HCEC 1CT (cell line): Measurements from ENCODE around the gene LARGE2.

ENCODE experiments used
- DNase-seq: peaks from one replicate; pipeline ENCODE4 v3.0.0-alpha.2; 2017

Gene LARGE2

DNA sequence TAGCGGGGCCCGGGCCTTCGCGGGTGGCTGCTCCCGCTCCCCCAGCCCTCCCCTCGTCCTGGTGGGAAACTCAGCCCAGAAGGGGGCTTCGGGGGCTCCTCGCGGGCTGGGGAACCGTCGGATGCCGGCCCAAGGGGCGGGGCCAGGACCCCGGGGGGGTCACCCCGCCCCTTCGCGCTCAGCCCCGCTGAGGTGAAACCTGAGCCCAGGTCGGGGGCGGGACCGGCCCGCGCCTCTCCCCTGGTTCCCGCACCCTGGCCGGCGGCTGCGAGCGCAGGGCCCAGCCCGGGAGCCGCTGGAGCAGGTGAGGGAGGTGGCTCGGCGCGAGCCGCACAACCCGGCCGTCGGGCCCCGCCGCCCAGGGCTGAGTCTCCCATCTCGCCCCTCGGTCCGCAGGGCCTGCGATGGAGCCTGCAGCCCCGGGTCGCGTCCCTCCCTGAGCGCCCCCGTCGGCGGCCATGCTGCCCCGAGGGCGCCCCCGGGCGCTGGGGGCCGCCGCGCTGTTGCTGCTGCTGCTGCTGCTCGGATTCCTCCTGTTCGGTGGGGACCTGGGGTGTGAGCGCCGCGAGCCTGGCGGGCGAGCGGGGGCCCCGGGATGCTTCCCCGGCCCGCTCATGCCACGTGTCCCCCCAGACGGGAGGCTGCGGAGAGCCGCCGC is at the start of gene LARGE2:
LARGE2 (plus strand) TSS at position 232 of the 658 bp plus-strand sequence; CDS start at position 459, 227 bp downstream.
- DNase-seq = no peak

DNA sequence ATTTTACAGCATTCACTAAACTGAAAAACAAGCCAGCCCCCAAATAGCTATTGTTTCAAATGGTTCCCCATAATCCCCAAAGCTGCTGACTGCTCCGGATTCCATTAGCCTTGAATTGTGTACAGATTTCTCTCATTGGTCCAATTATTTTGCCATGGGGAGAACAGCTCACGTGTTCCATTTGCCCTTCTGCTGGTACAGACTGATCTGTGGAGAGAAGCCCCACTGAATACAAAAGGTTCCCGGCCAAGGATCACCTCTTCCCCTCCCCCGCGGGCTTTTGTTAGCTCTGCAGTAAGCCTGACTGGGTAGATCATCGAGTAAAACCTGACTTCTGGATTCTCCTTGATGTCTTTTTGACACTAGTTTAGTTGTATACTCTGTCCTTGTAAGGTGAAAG is 46.1 kb upstream of the LARGE2 start:
- DNase-seq = no peak

DNA sequence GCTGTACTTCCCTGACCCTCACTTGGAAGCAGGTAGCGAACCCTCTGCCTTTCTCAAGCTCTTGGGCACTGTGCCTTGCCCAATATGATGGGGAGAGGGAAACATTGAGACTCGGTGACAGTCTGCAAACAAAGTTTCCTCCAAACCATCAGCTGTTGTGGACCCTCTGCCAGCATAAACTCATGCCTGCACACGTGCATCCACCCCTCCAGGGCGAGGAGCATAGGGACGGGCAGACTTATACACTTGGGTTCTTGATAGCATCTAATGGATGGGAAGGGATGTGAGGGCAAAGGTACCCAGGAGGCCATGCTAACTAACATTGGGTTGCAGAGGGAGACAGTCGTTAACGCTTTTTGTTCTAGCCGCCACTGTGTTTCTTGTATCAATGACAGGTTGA is 45.2 kb upstream of the LARGE2 start:
- DNase-seq = no peak

DNA sequence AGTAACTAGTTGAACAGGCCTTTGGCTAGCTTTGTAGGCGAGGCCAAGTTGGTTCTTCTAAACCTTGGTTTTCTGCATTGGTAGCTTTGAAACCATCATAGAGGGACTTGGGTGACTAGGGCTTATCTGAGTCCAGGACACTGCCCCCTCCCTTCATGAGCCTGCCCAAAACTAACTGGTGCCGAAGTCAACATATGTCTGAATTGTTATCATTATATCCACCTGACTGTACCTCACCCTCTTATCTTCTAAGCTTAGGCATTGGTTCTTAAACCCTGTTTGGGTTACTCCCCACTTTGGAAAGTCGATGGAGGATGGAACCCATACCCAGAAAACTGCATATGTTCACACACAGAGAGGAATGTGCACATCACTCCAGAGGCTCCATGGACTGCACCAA is 44.6 kb upstream of the LARGE2 start:
- no peak for DNase-seq

DNA sequence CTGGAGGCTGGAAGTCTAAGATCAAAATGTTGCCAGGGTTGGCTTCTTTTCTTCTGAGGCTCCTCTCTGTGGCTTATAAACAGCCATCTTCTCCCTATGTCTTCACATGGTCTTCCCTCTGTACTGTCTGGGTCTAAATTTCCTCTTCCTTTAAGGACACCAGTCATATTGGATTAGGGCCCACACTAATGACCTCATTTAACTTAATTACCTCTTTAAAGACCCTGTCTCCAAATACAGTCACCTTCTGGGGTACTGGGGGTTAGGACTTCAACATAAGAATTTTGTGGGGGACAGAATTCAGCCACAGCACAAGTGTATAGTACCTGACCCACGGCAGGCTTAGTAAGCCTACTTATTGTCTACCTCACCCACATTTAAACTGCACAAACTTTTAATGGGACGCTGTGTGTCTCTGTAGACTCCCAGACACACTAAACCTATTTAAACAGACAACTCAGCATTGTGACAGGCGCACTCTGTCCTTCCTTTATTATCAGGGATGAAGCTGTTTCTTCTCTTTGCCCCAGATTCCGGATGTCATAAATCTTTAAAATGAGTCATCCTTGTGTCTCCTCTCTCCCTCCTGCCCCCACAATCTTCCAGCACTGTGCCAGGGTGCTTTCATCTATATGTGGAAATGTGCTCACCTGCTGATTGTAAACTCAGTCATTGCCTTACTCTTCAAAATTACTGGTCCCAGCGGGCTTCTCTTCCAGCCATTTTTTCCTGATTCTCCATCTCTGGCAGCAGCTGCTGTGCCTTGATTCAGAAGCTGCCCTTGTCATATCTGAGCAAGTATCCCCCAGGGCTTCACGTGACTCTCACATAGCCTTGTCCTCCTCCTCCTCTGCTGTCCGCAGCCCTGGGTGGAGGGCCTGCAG is 42.4 kb upstream of the LARGE2 start:
- DNase-seq = peak; percentile 53

DNA sequence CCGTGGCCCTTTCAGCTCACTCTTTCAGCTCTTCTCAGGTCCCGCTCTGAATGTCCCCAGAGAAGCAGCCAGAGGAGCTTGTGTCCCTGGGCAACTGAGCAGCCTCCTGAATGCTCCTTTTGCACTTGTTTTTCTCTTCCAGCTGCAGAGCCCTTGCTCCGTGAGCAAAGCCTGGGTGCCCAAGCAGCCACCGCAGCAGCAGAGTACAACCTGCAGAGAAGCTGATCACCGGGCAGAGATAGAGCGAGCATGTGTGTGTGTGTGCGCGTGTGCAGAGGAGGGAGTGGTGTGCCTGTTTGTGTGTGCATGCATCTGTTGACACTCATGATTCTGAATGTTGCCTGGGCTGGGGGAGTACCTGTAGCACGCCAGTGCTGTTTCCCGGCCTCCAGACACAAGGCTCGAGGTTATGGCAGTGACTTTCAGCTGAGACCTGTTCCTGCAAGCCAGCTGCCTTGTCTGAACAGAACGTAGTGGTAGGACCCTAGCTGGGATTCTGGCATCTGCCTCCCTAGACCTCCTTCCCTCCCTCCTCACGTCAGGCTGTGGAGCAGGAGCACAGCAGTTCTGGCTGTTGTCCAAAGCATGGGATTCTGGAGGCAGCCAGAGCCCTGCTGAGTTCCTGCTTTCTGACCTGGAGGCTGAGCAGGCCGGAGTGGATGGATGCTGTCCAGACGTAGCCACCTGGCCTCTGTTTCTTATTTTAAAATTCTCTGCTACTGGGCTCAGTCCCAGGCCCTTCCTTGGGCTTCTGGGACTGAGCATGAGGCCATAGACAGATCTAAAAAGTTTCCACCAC is 41.5 kb upstream of the LARGE2 start:
- DNase-seq = no peak

DNA sequence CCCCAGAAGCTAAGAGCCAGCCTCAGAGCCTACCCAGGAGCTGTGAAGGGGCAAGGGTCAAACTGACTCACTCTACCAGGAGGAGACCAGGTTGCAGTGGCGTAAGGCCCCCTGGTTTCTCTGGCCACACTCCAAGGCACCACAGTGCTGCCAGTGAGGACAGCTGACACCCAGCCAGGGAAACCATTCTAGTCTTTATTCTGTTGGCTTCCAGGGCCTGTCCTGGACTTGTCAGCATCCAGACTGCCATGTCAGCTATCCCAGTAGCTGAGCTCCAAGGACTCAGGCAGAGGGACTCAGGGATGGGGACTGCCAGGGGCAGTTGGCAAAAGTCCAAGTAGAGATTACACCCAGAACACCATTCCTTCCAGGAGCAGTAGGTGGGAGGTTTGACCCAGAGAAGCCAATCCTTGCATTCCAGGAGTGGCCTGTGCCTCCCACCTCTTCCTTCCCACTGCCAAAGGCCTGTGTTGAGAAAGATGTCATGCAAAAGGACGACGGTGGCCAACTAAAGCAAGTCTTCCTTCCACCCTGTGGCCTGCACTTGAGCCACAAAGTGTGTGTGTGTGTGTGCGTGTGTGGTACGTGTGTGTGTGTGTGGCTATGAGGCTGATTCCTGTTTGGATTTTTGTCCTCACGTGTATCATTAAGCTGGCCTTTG is 40.6 kb upstream of the LARGE2 start:
- DNase-seq = no peak

DNA sequence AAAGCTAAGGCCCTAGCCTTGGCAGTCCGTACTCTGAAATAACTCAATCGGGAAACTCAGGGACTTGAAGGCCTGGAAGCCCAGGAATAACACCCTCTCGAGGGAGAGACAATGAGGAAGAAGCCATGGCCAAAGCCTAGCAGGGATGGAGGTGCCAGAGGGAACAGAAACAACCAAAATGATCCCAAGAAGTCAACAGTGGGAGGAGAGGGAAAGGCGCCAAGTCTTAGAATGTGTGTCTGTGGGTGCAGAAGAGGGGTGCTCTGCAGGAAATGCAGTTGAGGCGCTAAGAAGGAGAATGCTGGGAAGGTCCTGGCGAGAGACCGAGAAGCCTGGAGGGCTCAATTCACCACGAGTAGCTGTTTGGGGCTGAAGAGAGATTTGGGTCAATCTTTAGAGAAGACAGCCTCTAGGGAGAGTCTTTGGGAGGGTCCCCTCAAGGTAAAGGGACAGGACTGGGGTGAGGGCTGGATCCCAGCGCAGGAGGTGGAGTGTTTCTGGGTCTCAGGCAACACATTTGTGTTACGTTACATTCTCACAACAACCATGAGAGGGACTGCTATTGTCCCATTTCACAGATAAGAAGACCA is 37.8 kb upstream of the LARGE2 start:
- no peak for DNase-seq

DNA sequence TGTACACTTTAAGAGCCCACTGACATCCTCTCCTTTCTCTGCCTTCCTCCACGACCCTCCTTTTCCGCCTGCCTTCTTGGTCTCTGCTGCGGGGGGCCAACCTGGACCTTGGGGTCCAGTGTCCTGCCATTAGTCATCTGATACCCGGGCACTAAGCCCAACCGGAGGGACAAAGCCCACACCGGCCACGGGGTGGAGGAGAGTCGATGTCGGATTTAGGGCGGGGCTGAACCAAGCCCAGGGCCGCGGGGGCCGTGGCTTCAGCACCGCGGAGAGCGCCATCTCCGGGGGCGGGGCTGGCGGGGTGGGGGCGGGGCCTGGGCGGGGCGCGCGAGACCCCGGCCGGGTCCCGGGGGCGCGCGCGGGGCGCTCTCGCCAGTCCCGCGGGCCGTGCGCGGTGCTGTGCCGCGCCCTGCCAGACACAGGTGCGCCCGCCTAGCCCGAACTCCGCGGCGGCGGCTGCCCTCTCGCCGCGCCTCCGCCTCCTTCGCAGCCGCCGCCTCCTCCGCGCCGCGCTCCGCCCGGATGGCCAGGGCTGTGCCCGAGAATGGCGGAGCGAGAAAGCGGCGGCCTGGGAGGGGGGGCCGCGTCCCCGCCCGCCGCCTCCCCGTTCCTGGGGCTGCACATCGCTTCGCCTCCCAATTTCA is 37.1 kb upstream of the LARGE2 start, which contains the start of gene MAPK8IP1:
MAPK8IP1 (plus strand) TSS at position 378 of the 647 bp plus-strand sequence; CDS start at position 548, 170 bp downstream.
- DNase-seq = no peak

DNA sequence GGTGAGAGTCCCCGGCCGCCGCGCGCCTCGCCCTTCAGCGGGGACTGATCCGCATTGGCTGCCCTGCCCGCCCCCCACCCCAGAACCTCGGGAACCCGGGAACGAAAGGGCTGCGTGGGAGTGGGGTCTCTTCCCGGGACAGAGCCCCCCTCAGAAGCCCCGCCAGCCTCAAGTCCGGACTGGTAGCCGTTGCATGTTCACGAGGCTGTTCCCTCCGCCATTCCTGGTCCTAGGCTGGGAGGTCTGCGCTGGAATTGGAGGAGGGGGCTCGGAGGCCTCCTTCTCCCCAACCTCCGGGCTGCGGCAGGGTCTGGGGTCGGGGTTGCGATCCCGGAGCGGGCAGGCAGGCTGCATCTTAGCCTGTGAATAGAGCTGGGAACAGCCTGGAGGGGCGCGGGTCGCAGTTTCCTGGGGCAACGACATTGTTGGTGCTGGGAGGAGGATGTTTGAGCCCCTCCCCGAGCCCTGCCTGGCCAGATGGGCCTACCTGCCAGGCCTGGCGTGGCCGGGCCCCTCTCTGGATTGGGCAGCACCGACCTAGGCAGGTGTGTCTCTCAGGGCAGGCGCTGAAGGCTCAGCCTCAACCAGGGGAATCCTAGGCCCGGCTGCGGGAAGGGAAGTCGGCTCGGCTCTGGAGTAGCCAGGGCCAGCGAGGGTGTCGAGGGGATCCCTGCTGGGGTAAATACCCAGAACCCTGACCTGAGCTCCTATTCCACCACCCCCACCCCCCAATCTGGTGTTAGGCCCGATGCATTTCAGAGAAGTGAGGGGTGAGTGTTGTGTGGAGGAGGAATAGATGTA is 36.3 kb upstream of the LARGE2 start:
- no peak for DNase-seq

DNA sequence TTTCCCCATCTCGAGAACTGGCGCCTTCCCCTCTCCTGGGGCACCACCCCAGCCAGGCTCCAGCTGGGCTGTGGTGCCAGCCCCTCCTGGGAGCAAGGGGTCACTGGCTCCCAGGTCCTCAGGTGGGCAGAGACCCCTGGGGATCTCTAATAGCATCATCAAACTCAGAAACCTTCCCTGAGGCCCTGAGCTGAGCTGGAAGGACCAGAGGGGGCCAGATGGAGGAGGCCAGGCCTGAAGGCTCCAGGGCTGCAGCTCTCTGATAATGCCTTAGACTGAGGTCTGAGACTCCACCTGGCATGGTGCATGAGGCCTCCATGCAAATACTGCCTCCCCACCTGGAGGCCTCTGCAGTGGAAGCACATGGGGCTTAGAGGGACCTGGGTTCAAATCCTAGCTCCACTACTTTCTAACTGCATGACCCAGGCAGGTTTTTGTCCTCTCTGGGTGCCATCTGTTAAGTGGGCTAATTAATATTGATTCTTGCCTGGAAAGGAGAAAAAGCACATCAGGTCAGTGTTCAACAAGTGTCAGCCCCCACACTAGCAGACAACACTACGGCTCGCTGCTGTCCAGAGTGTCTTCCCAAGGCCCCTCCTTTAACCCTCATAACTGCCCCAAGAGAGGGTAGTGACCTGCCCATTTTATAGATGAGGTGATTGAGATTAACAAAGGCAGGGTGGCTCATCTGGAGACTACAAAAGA is 35.5 kb upstream of the LARGE2 start:
- no peak for DNase-seq

DNA sequence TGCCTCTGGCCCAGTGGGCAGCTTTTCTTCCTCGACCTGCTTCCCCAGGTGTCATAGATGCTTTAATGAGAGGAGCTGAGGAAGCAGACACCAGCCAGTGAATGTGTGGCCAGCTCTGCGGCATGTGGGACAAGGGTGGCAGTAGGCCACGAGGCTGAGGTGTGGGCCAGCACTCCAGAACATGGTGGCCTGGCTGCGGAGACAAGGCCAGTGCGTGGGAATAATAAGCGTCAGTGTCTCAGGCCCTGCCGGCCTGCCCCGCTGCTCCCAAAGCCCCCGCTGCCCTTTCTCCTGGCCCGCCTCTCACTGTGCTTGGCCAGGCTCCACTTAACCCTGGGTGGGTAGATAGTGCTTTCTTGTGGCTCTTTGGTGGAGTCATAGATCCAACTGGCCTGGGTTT is 34.9 kb upstream of the LARGE2 start:
- no peak for DNase-seq

DNA sequence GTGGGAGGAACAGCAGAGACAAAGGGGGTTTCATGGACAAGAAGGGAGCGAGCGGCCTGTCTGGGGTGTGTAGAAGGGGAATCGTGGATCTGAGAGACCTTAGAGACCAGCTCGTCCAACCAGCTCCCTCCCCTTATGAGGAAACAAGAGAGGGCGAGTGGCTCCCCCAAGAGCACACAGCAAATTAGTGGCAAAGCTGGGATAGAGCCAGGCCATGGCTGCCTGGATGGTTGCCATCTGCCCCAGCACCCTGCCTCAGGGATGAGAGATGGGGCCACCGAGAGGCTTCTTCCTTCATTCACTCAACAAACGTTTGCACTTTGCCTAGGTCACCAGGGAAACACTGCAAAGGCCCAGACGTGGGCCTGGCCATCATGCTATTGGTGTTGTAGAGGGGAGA is 32.9 kb upstream of the LARGE2 start:
- DNase-seq = no peak

DNA sequence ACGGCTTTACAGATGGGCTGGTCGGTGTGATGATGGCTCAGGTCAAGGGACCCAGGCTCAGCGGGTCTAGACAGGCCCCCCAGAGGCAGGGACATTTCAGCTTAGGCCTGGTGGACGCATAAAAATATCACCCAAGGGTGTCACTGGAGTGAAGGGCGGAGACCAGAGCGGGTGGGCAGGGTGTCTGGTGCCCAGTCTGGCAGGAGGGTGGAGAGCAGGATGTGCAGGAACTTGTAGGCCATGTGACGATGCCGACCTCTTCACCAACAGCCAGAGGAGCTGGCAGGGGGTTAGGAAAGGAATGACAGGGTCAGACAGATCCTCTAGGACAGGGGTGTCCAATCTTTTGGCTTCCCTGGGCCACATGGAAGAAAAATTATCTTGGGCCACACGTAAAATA is 32.5 kb upstream of the LARGE2 start:
- no peak for DNase-seq

DNA sequence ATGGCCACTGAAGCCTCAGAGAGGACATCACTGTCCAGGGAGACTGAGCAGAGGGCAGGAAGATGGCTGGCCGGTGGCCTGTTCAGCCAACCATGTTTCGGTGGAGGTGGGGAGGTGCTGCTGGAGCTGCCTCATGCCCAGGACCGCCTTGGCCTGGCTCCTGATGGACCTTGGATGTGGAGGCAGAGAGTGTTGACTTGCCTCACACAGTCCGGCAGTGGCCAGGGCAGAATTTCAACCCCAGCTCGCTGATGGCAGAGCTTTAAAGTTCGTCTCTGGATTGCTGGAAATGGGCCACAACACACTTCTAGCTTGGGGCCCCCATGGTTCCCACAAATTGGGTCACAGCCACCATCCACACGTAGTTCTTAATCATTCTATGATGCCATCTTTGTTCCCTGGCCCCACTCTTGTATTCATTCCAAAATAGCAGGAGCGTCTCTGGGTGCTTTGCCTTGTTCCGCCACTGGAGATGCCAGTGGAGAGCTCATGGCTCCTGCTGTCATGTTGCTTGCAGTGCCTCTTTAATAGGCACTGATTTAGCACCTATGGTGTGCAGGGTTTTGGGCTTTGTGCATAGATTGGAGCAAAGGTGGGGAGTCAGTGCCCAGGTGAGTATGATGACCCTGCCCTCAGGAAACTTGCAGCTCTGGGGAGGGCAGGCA is 31.4 kb upstream of the LARGE2 start:
- DNase-seq = peak; percentile 10

DNA sequence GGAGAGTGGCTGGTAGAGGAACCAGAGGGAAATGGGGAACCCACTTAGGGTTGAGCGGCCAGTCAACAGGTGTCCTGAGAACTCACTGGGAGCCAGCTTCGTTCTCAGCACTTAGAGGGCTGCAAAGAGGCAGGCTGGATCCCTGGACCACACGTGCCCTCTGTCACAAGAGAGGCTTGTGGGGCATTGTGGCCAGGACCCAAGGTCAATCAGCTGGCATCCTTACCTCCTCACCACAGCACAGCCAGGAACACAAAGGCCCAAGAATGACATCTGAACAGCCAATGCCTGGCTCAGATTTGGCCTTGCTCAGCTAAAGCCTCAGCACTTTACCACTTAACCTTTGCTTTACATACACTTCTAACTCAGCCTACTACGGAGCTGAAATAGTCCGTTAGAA is 29.6 kb upstream of the LARGE2 start:
- no peak for DNase-seq

DNA sequence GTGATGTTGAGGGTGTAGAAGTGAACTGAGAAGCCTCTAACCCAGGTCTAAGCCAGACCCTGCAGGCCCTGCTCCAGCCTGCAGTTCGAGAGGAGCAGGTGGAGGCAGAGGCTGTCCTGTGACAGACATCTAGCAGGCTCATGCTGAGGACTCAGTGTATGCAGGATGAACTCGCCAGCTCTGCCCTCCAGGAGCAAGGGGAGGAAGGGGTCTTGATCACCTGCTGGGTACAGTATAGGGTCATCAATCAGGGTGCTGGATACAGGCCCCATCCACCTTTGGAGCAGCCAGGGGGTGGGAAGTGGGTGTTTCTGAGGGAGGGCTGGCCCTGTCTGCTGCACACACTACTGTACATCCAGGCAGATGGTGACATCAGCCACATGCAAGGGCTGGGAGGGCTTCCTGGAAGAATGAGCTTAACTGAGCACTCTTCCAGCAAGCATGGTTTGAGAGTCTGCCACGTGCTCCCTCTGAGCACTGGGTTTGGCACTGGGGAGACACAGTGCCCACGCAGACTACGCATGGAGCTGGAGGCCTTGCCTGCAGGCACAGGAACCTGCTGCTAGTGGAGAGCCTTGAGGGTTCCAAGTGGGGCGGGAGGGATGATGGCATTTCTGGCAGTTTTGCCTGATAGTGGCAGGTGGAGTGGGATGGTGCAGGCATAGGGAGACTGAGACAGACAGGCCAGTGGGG is 27.8 kb upstream of the LARGE2 start:
- DNase-seq = no peak

DNA sequence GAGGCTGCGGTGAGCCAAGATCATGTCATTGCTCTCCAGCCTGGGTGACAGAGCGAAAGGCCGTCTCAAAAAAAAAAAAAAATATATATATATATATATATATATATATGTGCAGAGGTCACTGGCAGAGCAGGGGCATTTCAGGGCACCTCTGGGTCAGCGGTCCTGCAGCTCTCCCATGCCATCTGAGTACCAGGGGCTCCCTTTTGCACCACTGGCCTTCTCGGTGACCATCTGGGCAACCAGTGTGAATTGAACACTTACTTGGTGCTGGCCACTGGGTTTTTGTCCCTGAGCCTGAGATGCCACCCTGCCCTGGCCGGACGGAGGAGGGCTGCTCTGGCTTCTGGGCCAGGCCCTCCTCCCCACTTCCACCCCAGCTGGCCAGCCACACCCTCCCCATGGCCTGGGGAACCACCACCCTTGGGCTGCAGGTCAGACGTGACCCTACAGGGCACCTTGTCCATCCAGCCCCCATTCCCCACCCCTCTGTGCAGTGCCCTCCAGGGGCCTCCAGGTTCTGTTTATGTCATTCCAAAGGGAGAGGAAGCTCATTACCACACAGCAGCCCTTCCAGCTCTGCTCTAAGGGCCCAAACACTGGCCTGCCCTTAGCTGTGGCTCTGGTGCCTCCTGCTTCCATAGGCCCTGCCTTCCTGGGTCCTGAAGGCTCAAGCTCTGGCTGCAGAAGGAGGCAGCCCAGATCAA is 26.8 kb upstream of the LARGE2 start:
- DNase-seq = no peak
